OCI-LY1 (cell line): ENCODE measurements around the gene BAG3.

Source experiments
- H2AFZ ChIP-seq: fragments of 200-600 bp; sonication (generic), shearing (Covaris generic); 2 replicates; pipeline ENCODE4 v1.6.0; 2014; ENCODE audit warnings: antibody characterized with exemption, mild to moderate bottlenecking, low read length
- H3F3A ChIP-seq: fragments of 200-600 bp; sonication (generic), shearing (Covaris generic); 2 replicates; pipeline ENCODE4 v1.6.0; 2014; ENCODE audit warnings: mild to moderate bottlenecking, antibody characterized with exemption, low read length, moderate library complexity; ENCODE audit not compliant: insufficient read depth
- H3K27ac ChIP-seq: fragments of 200-600 bp; sonication (generic); 2 replicates; pipeline ENCODE4 v1.5.1; 2014; ENCODE audit warnings: low read length, mixed run types, mild to moderate bottlenecking, low read depth; ENCODE audit not compliant: poor library complexity, severe bottlenecking
- H3K27me3 ChIP-seq: fragments of 200-600 bp; sonication (generic); 2 replicates; pipeline ENCODE4 v1.6.0; 2014; ENCODE audit warnings: antibody characterized with exemption, mild to moderate bottlenecking, low read length, moderate library complexity; ENCODE audit not compliant: insufficient read depth
- H3K36me3 ChIP-seq: fragments of 200-600 bp; sonication (generic); 2 replicates; pipeline ENCODE4 v1.6.1; 2014; ENCODE audit warnings: mild to moderate bottlenecking, antibody characterized with exemption, low read length, moderate library complexity, mixed read lengths; ENCODE audit not compliant: insufficient read depth
- H3K4me1 ChIP-seq: fragments of 200-600 bp; sonication (generic); 2 replicates; pipeline ENCODE4 v1.5.1; 2014; ENCODE audit warnings: mild to moderate bottlenecking, low read length, moderate library complexity; ENCODE audit not compliant: insufficient read depth, severe bottlenecking
- H3K4me2 ChIP-seq: fragments of 200-600 bp; sonication (generic), shearing (Covaris generic); 2 replicates; pipeline ENCODE4 v1.6.1; 2014; ENCODE audit warnings: low read length
- H3K4me3 ChIP-seq: fragments of 200-600 bp; sonication (generic); 2 replicates; pipeline ENCODE4 v1.5.1; 2014; ENCODE audit warnings: low read length, low read depth, mild to moderate bottlenecking, mixed read lengths; ENCODE audit not compliant: poor library complexity, severe bottlenecking
- H3K79me2 ChIP-seq: fragments of 200-600 bp; shearing (Covaris generic); 2 replicates; pipeline ENCODE4 v1.6.1; 2016; ENCODE audit warnings: mixed run types, low read length, mixed read lengths; ENCODE audit not compliant: insufficient read depth
- H3K9ac ChIP-seq: fragments of 200-600 bp; sonication (generic), shearing (Covaris generic); 2 replicates; pipeline ENCODE4 v1.6.1; 2014; ENCODE audit warnings: mild to moderate bottlenecking, low read length, mixed read lengths
- H3K9me2 ChIP-seq: fragments of 200-600 bp; sonication (generic), shearing (Covaris generic); 2 replicates; pipeline ENCODE4 v1.6.1; 2014; ENCODE audit warnings: low read depth, mild to moderate bottlenecking, low read length, mixed read lengths
- H3K9me3 ChIP-seq: fragments of 200-600 bp; shearing (Covaris generic); 2 replicates; pipeline ENCODE4 v1.6.1; 2014; ENCODE audit warnings: low read length, mixed read lengths
- H4K20me1 ChIP-seq: fragments of 200-600 bp; sonication (generic), shearing (Covaris generic); 2 replicates; pipeline ENCODE4 v1.6.0; 2016; ENCODE audit warnings: mild to moderate bottlenecking, low read length; ENCODE audit not compliant: insufficient read depth
- CTCF ChIP-seq: fragments of 200-600 bp; sonication (generic), shearing (Covaris generic); IDR thresholded peaks from 2 replicates; pipeline ENCODE4 v1.5.1; 2017; ENCODE audit warnings: mild to moderate bottlenecking, antibody characterized with exemption, low read length, moderate library complexity, mixed read lengths
- EZH2 ChIP-seq: fragments of 200-600 bp; sonication (generic), shearing (Covaris generic); IDR thresholded peaks from 2 replicates; pipeline ENCODE4 v1.8.0; 2017; ENCODE audit warnings: borderline replicate concordance, mixed run types, mild to moderate bottlenecking, antibody characterized with exemption, low read length, moderate library complexity, mixed read lengths

BAG3 gene

GRCh38 chr10:119725517-119725827 lies 74.3 kb downstream of the BAG3 start:
- no peaks in the 10 kb centered on the region for H3K9me2 ChIP-seq
- H3K27ac ChIP-seq: peak overlapping the region; percentile 75
- no peaks in the 10 kb centered on the region for H3K36me3 ChIP-seq
- no peaks in the 10 kb centered on the region for H3K79me2 ChIP-seq
- no peak overlapping the region for H2AFZ ChIP-seq
- H3F3A ChIP-seq: 0 out of 2 replicates have a peak, but pooled peaks cover 4% of the 10 kb centered on the region
- no peak for TF ChIP-seq CTCF
- no peak for TF ChIP-seq EZH2
- H3K4me3 ChIP-seq: peak overlapping the region; percentile 73
- no peaks in the 10 kb centered on the region for H3K27me3 ChIP-seq
- H4K20me1 ChIP-seq: no peaks in the 10 kb centered on the region
- H3K9me3 ChIP-seq: no peaks in the 10 kb centered on the region
- peak overlapping the region; percentile 94 for H3K4me2 ChIP-seq
- H3K9ac ChIP-seq: peak overlapping the region; percentile 71
- H3K4me1 ChIP-seq: peaks cover 33% of the 10 kb centered on the region

DNA sequence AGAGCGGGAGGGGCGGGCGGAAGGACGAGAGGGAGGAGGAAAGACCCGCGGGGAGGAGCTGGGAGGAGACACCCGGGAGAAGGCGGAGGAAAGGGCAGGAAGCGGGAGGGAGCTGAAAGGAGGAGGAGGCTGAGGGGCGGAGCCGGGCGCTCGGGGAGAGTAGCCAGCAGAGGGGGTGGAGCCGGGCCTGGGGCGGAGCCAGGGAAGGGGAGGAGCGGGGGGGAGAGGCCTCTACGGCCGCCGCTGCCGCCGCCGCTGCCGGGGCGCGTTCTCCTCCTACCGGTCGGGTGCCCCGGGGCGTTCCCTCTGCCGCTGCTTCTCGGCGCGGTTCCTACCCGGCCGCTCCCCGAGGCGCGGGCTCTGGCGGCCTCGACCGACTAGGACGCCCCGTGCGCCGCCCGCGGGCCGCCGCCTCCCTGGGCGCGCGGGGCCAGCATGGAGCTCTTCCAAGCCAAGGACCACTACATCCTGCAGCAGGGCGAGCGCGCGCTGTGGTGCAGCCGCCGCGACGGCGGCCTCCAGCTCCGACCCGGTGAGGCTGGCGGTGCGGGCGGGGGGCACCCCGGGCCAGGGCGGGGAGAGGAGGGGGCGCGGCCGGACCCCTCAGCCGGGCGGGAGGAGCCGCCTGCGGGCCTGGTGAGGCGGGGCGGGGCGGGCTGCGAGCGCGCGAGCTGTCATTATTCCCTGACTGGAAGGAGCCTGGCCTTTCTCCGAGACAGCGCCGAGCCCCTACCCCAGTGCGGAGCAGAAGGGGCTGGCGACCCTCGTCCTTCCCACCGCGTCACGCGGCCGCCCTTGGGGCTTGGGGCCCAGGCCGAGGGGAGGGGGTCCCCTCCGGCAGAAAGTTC lies 74.9 kb downstream of the BAG3 start, which contains the start of gene INPP5F:
Gene INPP5F, plus strand, starts transcription at position 223 of the 848 bp plus-strand sequence. Its CDS starts 213 bp downstream, at position 436.
- peak within 1 kb of the TSS; percentile 73 for H3K9ac ChIP-seq
- no peaks in the 10 kb centered on the region for H4K20me1 ChIP-seq
- peaks cover 33% of the 10 kb centered on the region for H3K4me1 ChIP-seq
- H3K4me3 ChIP-seq: peak within 1 kb of the TSS; percentile 73
- no peak within 1 kb of the TSS for H2AFZ ChIP-seq
- no peaks in the 10 kb centered on the region for H3K27me3 ChIP-seq
- no peaks in the 10 kb centered on the region for H3K9me2 ChIP-seq
- H3K79me2 ChIP-seq: no peaks in the 10 kb centered on the region
- no peaks in the 10 kb centered on the region for H3K36me3 ChIP-seq
- H3K9me3 ChIP-seq: no peaks in the 10 kb centered on the region
- 0 out of 2 replicates have a peak, but pooled peaks cover 4% of the 10 kb centered on the region for H3F3A ChIP-seq
- H3K4me2 ChIP-seq: peak within 1 kb of the TSS; percentile 94
- peak; percentile 17; the same call in 1 of the 2 replicates for TF ChIP-seq CTCF
- no peak for TF ChIP-seq EZH2
- H3K27ac ChIP-seq: peak within 1 kb of the TSS; percentile 75

GRCh38 chr10:119726676-119727261 lies 75.6 kb downstream of the BAG3 start:
- H3K79me2 ChIP-seq: no peaks in the 10 kb centered on the region
- H3K4me1 ChIP-seq: peaks cover 33% of the 10 kb centered on the region
- no peak overlapping the region for H3K27ac ChIP-seq
- peak overlapping the region; percentile 94 for H3K4me2 ChIP-seq
- H4K20me1 ChIP-seq: no peaks in the 10 kb centered on the region
- no peaks in the 10 kb centered on the region for H3K27me3 ChIP-seq
- no peaks in the 10 kb centered on the region for H3K9me2 ChIP-seq
- peak overlapping the region; percentile 73 for H3K9ac ChIP-seq
- H3F3A ChIP-seq: 0 out of 2 replicates have a peak, but pooled peaks cover 4% of the 10 kb centered on the region
- peak overlapping the region; percentile 73 for H3K4me3 ChIP-seq
- no peak overlapping the region for H2AFZ ChIP-seq
- H3K36me3 ChIP-seq: no peaks in the 10 kb centered on the region
- TF ChIP-seq EZH2 (no peak), CTCF (no peak)
- no peaks in the 10 kb centered on the region for H3K9me3 ChIP-seq
